ENCODE data around the gene HES4. TPM values are rescaled to one million over a fixed set of nuclear protein-coding genes. Genes with fewer than 3 reads are reported as not detected.

HES4 gene
- total and polyA plus RNA-seq, 2 of the 13 experiments (the other 11 are each of a cell fraction or from before 2014, with no cell fraction given) = 8.8 to 10.6 TPM

- TF ChIP-seq HMGXB3 (CRISPR knock-in tag; IDR thresholded peaks at IDR 0.05; ENCODE audit: borderline replicate concordance) (peak; percentile 64), FOSL1 (CRISPR knock-in tag; IDR thresholded peaks at IDR 0.05; ENCODE audit: borderline replicate concordance) (peak; percentile 95), ZNF343 (CRISPR knock-in tag; IDR thresholded peaks at IDR 0.05) (peak; percentile 49; the same call in 1 of the 2 replicates), TRIM22 (IDR thresholded peaks at IDR 0.05) (no peak), ZEB1 (IDR thresholded peaks at IDR 0.05; ENCODE audit: insufficient replicate concordance, low read depth) (no peak), RBAK (CRISPR knock-in tag; IDR thresholded peaks at IDR 0.05) (no peak), ZNF124 (CRISPR knock-in tag; IDR thresholded peaks at IDR 0.05) (no peak), ZNF557 (CRISPR knock-in tag; IDR thresholded peaks at IDR 0.05) (no peak), NR1H2 (CRISPR knock-in tag; IDR thresholded peaks at IDR 0.05; ENCODE audit: borderline replicate concordance, low read depth) (no peak), RFX5 (IDR thresholded peaks at IDR 0.05; ENCODE audit: low read depth, low read length) (no peak), ZNF678 (CRISPR knock-in tag; IDR thresholded peaks at IDR 0.05) (no peak), ARHGAP35 (CRISPR knock-in tag; IDR thresholded peaks at IDR 0.05; ENCODE audit: borderline replicate concordance) (no peak), CAMTA2 (CRISPR knock-in tag; IDR thresholded peaks at IDR 0.05; ENCODE audit: borderline replicate concordance) (0 out of 2 replicates have a peak, but pooled peaks have one; percentile 12), U2AF2 (IDR thresholded peaks at IDR 0.05; ENCODE audit: low read depth, low read length) (no peak), ZNF121 (CRISPR knock-in tag; IDR thresholded peaks at IDR 0.05) (peak; percentile 57; the same call in 1 of the 2 replicates), PRDM10 (CRISPR knock-in tag; IDR thresholded peaks at IDR 0.05; ENCODE audit: low read depth) (0 out of 2 replicates have a peak, but pooled peaks have one; percentile 33), ZNF746 (CRISPR knock-in tag; IDR thresholded peaks at IDR 0.05) (peak; percentile 92), ZNF276 (CRISPR knock-in tag; IDR thresholded peaks at IDR 0.05; ENCODE audit: low read depth) (no peak)
Measured at GRCh38 chr1:1006305-1007159, 6.6 kb upstream of the HES4 start (continued).

Measured in HepG2 (cell line).